ENCODE data around the gene BCLAF1. TPM values are rescaled to one million over a fixed set of nuclear protein-coding genes. Genes with fewer than 3 reads are reported as not detected.
A peak's percentile ranks its signal among the peaks of the same experiment; 100 is the strongest.

Gene BCLAF1
- total RNA-seq, 3 donors from 2014 or later: 136 to 218 (median 151) TPM

- no peak overlapping the region for H3K27ac ChIP-seq
- no peaks in the 10 kb centered on the region for H3K4me1 ChIP-seq
- intact Hi-C loops (cut with DNase I; ENCODE audit: low total_unique reads): no loop called here
- H3K4me3 ChIP-seq: no peak overlapping the region
- no peak for DNase-seq (ENCODE audit: low spot score in 2 of 2)
- H3K27me3 ChIP-seq: no peaks in the 10 kb centered on the region
- no peaks in the 10 kb centered on the region for H3K36me3 ChIP-seq
- TF ChIP-seq POLR2A (IDR thresholded peaks at IDR 0.05) (no peak), POLR2AphosphoS5 (IDR thresholded peaks at IDR 0.05) (no peak)
- TF ChIP-seq, protein P1, sequence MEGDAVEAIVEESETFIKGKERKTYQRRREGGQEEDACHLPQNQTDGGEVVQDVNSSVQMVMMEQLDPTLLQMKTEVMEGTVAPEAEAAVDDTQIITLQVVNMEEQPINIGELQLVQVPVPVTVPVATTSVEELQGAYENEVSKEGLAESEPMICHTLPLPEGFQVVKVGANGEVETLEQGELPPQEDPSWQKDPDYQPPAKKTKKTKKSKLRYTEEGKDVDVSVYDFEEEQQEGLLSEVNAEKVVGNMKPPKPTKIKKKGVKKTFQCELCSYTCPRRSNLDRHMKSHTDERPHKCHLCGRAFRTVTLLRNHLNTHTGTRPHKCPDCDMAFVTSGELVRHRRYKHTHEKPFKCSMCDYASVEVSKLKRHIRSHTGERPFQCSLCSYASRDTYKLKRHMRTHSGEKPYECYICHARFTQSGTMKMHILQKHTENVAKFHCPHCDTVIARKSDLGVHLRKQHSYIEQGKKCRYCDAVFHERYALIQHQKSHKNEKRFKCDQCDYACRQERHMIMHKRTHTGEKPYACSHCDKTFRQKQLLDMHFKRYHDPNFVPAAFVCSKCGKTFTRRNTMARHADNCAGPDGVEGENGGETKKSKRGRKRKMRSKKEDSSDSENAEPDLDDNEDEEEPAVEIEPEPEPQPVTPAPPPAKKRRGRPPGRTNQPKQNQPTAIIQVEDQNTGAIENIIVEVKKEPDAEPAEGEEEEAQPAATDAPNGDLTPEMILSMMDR (IDR thresholded peaks at IDR 0.05): no peak
- no peaks in the 10 kb centered on the region for H3K9me3 ChIP-seq
These were observed 54.4 kb downstream of the BCLAF1 start for GRCh38 chr6:136235233-136235564.

DNA sequence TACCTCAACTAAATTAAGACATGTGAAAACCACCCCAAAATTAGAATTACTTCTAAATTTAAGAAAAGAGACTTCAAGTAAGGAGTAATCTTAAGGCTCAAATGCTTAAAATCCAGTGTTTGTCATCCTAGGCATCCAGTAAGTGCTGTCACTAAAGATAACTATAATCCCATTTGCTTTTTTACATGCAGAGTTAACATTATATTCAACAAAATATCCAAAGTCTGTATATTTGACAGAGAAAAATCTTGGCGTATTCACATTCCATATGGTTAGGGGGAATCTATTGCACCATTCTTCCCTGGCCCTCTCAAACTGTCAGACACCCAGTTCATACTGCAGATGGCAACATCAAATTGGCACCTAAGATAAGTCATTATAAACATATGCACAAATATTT is 56.9 kb downstream of the BCLAF1 start:
- no peak overlapping the region for H3K4me3 ChIP-seq
- no peaks in the 10 kb centered on the region for H3K4me1 ChIP-seq
- intact Hi-C loops (cut with DNase I; ENCODE audit: low total_unique reads): no loop called here
- TF ChIP-seq POLR2AphosphoS5 (IDR thresholded peaks at IDR 0.05) (no peak), POLR2A (IDR thresholded peaks at IDR 0.05) (no peak)
- TF ChIP-seq, protein P1 (IDR thresholded peaks at IDR 0.05): no peak
- no peaks in the 10 kb centered on the region for H3K9me3 ChIP-seq
- no peaks in the 10 kb centered on the region for H3K27me3 ChIP-seq
- no peak for DNase-seq (ENCODE audit: low spot score in 2 of 2)
- no peaks in the 10 kb centered on the region for H3K36me3 ChIP-seq
- no peak overlapping the region for H3K27ac ChIP-seq

DNA sequence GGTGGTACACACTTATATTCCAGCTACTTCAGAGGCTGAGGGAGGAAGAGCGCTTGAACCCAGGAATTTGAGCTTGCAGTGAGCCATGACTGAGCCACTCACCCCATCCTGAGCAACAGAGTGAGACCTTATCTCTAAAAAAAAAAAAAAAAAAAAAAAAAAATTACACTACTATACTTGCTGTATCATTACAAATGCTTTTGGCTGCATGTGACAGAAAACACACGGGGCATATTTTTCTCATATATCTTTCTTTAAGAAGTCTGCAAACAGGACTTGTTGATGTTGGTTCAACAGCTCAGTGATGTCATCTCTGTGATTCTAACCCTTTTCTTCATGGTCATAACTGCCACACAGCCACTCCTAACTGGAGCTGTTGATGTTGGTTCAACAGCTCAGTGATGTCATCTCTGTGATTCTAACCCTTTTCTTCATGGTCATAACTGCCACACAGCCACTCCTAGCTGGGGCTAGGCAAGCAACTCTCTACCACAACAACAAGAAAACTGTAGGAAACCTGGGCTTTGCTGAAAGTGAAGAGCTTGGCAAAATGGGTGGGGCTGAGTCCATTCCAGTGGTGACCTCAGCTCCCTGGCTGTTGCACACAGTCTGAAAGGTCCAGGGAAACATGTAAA is 59.3 kb downstream of the BCLAF1 start:
- intact Hi-C loops (cut with DNase I; ENCODE audit: low total_unique reads): no loop called here
- no peak for DNase-seq (ENCODE audit: low spot score in 2 of 2)
- Histone ChIP-seq H3K27ac (no peak overlapping the region), H3K4me1 (no peaks in the 10 kb centered on the region), H3K36me3 (no peaks in the 10 kb centered on the region), H3K27me3 (no peaks in the 10 kb centered on the region), H3K9me3 (no peaks in the 10 kb centered on the region), H3K4me3 (no peak overlapping the region)
- TF ChIP-seq POLR2AphosphoS5 (IDR thresholded peaks at IDR 0.05) (no peak), POLR2A (IDR thresholded peaks at IDR 0.05) (no peak)
- TF ChIP-seq, protein P1 (IDR thresholded peaks at IDR 0.05): no peak

- H3K27me3 ChIP-seq: no peaks in the 10 kb centered on the region
- H3K27ac ChIP-seq: no peak overlapping the region
- no peak for TF ChIP-seq POLR2AphosphoS5 (IDR thresholded peaks at IDR 0.05)
- no peak for TF ChIP-seq POLR2A (IDR thresholded peaks at IDR 0.05)
- TF ChIP-seq, protein P1 (IDR thresholded peaks at IDR 0.05): no peak
- no peaks in the 10 kb centered on the region for H3K36me3 ChIP-seq
- H3K4me1 ChIP-seq: no peaks in the 10 kb centered on the region
- H3K4me3 ChIP-seq: no peak overlapping the region
- DNase-seq (ENCODE audit: low spot score in 2 of 2): no peak
- H3K9me3 ChIP-seq: no peaks in the 10 kb centered on the region
- intact Hi-C loops (cut with DNase I; ENCODE audit: low total_unique reads): no loop called here
These were observed 60.8 kb downstream of the BCLAF1 start for GRCh38 chr6:136228814-136229213.

DNA sequence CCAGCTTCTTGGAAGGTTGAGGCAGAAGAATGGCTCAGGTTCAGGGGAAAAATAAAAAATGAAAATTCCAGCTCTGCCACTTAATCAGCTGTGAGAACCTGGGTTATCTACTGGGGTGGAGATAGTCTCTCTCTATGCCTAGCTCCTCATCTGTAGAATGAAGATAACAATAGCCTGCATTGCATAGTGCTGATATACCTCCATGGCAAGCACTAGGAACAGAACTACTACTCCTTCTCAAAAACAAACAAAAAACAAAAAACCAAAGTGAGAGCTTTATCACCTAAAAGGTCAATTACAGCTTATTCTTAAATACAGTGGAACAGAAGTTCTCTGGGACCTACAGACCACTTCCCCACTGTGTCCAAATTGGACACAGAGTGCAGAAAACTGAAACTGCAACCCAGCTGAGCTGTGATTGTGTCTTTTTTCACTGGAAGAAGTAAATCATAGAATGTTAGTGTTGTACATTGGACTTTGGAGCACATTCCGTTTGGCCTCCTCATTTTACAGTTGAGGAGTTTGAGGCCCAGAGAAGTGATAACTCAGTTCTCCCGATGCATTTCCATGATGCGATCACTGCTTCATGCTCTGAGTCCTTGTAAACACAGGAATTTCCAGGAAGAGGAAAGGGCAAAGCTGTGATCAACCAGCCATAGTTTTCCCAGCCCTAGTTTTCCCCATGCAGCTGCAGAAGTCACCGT is 62.8 kb downstream of the BCLAF1 start:
- H3K27ac ChIP-seq: no peak overlapping the region
- H3K36me3 ChIP-seq: no peaks in the 10 kb centered on the region
- no peaks in the 10 kb centered on the region for H3K9me3 ChIP-seq
- peak overlapping the region in 2 of 3 donors; percentile 36 to 53 for H3K4me3 ChIP-seq
- no peak for DNase-seq (ENCODE audit: low spot score in 2 of 2)
- intact Hi-C loops (cut with DNase I; ENCODE audit: low total_unique reads): no loop called here
- H3K4me1 ChIP-seq: no peaks in the 10 kb centered on the region
- TF ChIP-seq POLR2A (IDR thresholded peaks at IDR 0.05) (no peak), POLR2AphosphoS5 (IDR thresholded peaks at IDR 0.05) (no peak)
- TF ChIP-seq, protein P1 (IDR thresholded peaks at IDR 0.05): no peak
- H3K27me3 ChIP-seq: no peaks in the 10 kb centered on the region

Data from breast epithelium (tissue), 4 donors.